Cardiac muscle cell (in vitro differentiated cells and primary cell): ENCODE data around the gene SRRD. TPM values are rescaled to one million over a fixed set of nuclear protein-coding genes. Genes with fewer than 3 reads are reported as not detected.

Source experiments
- DNase-seq, 2 donors: peaks; one replicate each; pipeline versions ENCODE4 v3.0.0 to v3.0.0-alpha.2; 2010 to 2017; ENCODE audit warnings: low read depth in 1 of 2, low spot score in 1 of 2
- H3K27ac ChIP-seq: fragments of 200-600 bp; sonication (generic); 2 replicates; pipeline ENCODE4 v1.5.1; 2016
- H3K27me3 ChIP-seq: fragments of 200-600 bp; sonication (generic); 2 replicates; pipeline ENCODE4 v1.6.0; 2016; ENCODE audit warnings: control low read depth
- H3K36me3 ChIP-seq: fragments of 200-600 bp; sonication (generic); 2 replicates; pipeline ENCODE4 v1.5.1; 2016; ENCODE audit warnings: control low read depth
- H3K4me1 ChIP-seq: fragments of 200-600 bp; sonication (generic); 2 replicates; pipeline ENCODE4 v1.8.1; 2017; ENCODE audit warnings: low read depth, mild to moderate bottlenecking, mixed run types
- H3K4me3 ChIP-seq: fragments of 200-600 bp; sonication (generic); 2 replicates; pipeline ENCODE4 v1.5.1; 2016; ENCODE audit warnings: mild to moderate bottlenecking
- H3K9me3 ChIP-seq: fragments of 200-600 bp; sonication (generic); 2 replicates; pipeline ENCODE4 v1.5.1; 2017; ENCODE audit warnings: low read depth, mild to moderate bottlenecking, control low read depth
- CTCF ChIP-seq: IDR thresholded peaks from 2 replicates; pipeline ENCODE4 v1.5.1; 2012; ENCODE audit warnings: low read depth, mild to moderate bottlenecking, low read length
- polyA plus RNA-seq: library from polyadenylated mRNA; unstranded; fragments of >200 nt; fragmentation: Nextera tagmentation; extraction: Ambion mirVana; gene quantifications from 2 replicates; pipeline ENCODE4 v1.2.1, GENCODE V29; 2016
- total RNA-seq: library from RNA; depleted of rRNA; stranded (reverse); fragments of >200 nt; gene quantifications from 2 replicates; pipeline ENCODE4 v1.2.3, GENCODE V29; 2016

The SRRD gene
- total and polyA plus RNA-seq, 2 experiments from 2014 or later, result 17.0 to 22.3 TPM

DNA sequence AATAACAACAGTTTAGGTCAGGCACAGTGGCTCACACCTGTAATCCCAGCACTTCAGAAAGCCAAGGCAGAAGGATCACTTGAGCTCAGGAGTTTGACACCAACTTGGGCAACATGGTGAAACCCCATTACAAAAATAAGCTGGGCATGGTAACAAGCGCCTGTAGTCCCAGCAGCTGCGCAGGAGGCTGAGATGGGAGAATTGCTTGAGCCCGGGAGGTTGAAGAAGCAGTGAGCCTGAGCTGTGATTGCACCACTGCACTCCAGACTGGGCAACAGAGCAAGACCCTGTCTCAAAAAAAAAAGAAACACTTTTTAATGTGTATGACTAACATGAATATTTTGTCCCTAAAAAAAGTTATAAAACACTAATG lies 53.1 kb downstream of the SRRD start:
- Histone ChIP-seq H3K27me3 (no peaks in the 10 kb centered on the region), H3K36me3 (peaks cover 6% of the 10 kb centered on the region)

DNA sequence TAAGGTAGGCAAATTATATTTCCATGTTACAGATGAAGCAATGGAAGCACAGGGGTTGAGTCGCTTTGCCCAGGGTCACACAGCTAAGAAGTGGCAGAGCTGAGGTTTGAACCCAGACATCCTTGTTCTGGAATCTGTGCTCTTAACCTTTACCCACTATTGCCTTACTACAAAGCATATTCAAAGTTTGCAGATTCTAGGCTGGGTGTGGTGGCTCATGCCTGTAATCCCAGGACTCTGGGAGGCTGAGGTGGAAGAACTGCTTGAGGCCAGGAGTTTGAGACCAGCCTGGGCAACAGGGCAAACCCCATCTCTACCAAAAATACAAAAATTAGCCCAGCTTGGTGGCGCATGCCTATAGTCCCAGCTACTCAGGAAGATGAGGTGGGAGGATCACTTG lies 56.4 kb downstream of the SRRD start:
- Histone ChIP-seq H3K27ac (no peak overlapping the region), H3K9me3 (no peaks in the 10 kb centered on the region), H3K27me3 (no peaks in the 10 kb centered on the region), H3K36me3 (peaks cover 6% of the 10 kb centered on the region), H3K4me1 (peaks cover 5% of the 10 kb centered on the region), H3K4me3 (no peak overlapping the region)
- no peak for TF ChIP-seq CTCF
- no peak for DNase-seq

More for the DNA sequence above, 53.1 kb downstream of the SRRD start:
- no peak for DNase-seq
- peaks cover 13% of the 10 kb centered on the region for H3K4me1 ChIP-seq
- no peaks in the 10 kb centered on the region for H3K9me3 ChIP-seq
- no peak overlapping the region for H3K27ac ChIP-seq
- no peak overlapping the region for H3K4me3 ChIP-seq
- no peak for TF ChIP-seq CTCF

DNA sequence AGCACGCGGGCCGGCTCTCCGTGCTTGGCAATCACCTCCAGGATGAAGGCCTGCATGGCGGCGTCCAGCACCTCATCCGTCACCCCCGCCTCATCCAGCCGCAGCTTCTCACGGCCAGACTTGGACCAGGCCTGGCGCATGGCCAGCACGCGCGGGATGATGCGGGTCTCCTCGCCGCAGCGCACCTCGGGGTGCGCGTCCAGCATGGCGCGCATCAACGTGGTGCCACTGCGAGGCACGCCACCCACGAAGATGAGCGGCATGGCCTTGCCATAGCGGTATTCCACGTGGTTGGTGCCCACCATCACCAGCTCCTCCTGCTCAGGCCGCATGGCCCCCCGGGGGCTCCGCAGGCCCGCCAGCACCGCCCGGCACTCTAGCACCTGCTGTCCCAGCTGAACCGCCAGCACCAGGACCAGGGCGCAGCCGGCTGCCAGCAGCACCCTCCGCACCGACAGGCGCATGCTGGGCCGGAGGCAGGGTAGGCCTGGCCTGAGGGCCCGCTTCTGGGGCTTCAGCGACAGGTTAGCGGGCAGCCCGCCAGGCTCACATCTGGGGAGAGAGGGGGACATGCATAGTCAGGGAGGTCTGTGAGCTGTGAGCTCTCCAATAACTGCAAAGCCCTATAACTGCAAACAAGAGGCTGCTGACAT lies 57.6 kb downstream of the SRRD start:
- Histone ChIP-seq H3K4me1 (no peaks in the 10 kb centered on the region), H3K27ac (no peak overlapping the region), H3K27me3 (no peaks in the 10 kb centered on the region), H3K36me3 (peaks cover 6% of the 10 kb centered on the region), H3K9me3 (no peaks in the 10 kb centered on the region), H3K4me3 (no peak overlapping the region)
- DNase-seq, result no peak
- TF ChIP-seq CTCF, result no peak

DNA sequence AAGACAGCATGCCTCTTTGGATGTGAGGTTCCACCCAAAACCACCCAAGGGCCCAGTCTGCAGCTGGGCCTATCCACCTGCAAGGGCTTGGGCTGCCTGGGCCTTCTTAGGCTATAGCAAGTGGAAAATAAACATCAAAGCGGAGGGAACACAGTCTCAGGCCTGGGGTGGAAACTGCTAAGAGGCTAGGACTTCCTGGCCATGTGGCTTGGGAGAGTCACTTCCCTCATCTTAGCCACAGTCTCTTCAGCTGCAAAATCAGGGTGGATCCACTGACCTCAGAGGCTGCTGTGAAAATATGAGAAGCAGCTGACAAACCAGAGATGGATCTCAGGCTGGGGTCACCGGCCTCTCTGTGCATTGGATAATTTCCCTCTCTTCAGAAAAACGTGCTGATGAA lies 59.2 kb downstream of the SRRD start:
- H3K27ac ChIP-seq, result no peak overlapping the region
- DNase-seq, result no peak
- no peaks in the 10 kb centered on the region for H3K27me3 ChIP-seq
- TF ChIP-seq CTCF, result no peak
- no peaks in the 10 kb centered on the region for H3K4me1 ChIP-seq
- no peaks in the 10 kb centered on the region for H3K9me3 ChIP-seq
- H3K4me3 ChIP-seq, result no peak overlapping the region
- peaks cover 6% of the 10 kb centered on the region for H3K36me3 ChIP-seq

Other genes starting within 250 kb of the SRRD start
- 1.8 and 3.0 TPM in 2 replicates for gene ASPHD2, start 54.6 kb upstream of the SRRD start, total RNA-seq
- gene ASPHD2, start 54.6 kb upstream of the SRRD start, polyA plus RNA-seq, result 2.0 and 2.1 TPM in 2 replicates
- gene HPS4, start 94 bp upstream of the SRRD start, total RNA-seq, result 20.9 and 35.9 TPM in 2 replicates
- gene HPS4, start 94 bp upstream of the SRRD start, polyA plus RNA-seq, result 20.4 and 29.6 TPM in 2 replicates
- 17.4 and 24.6 TPM in 2 replicates for gene TFIP11, start 28.6 kb downstream of the SRRD start, total RNA-seq
- gene TFIP11, start 28.6 kb downstream of the SRRD start, polyA plus RNA-seq, result 25.2 and 25.5 TPM in 2 replicates
- gene TPST2, start 106.3 kb downstream of the SRRD start, total RNA-seq, result 27.3 and 44.2 TPM in 2 replicates
- gene TPST2, start 106.3 kb downstream of the SRRD start, polyA plus RNA-seq, result 17.8 and 29.6 TPM in 2 replicates
- 0.11 TPM in 1 of 2 replicates, not detected in the other for gene CRYBB1, start 134.2 kb downstream of the SRRD start, total RNA-seq
- not detected in 2 replicates for gene CRYBB1, start 134.2 kb downstream of the SRRD start, polyA plus RNA-seq
- not detected in 2 replicates for gene CRYBA4, start 138.1 kb downstream of the SRRD start, total RNA-seq
- 0.34 TPM in 1 of 2 replicates, not detected in the other for gene CRYBA4, start 138.1 kb downstream of the SRRD start, polyA plus RNA-seq
- 0.21 and 0.66 TPM in 2 replicates for gene MIAT, start 173.7 kb downstream of the SRRD start, total RNA-seq
- gene MIAT, start 173.7 kb downstream of the SRRD start, polyA plus RNA-seq, result 0.11 and 0.30 TPM in 2 replicates